ENCODE results near the gene MIF4GD.

Gene MIF4GD

DNA sequence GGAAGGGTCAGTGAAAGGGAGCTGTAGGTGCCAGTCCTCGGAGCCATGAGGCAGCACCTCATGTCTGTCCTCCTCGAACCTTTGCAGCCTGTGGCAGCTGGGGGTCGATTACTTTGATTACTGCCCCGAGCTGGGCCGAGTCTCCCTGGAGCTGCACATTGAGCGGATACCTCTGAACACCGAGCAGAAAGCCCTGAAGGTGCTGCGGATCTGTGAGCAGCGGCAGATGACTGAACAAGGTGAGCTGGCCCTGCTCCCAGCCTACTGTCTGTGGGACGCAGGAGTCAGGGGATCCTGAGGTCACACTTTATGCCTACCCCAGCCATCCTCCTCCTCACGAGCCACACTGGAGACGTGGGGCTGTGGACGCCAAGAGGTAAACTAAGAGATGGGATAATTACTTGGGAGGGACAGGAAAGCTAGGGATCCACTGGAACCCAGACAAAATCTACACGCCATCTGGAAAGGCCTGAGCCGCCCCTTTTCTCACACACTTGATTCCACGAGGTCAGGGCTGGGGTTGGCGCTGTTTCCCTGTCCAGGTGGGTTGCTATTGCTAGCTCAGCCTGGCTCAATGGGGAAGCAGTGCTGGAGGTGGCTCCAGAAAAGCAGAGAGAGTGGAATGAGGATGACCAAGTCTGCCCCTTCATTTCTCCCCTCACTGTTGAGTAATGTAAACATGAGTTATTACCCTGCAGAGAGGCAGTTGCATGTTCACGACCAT, 39.1 kb downstream of the MIF4GD start:
- DNase-seq = no peak

DNA sequence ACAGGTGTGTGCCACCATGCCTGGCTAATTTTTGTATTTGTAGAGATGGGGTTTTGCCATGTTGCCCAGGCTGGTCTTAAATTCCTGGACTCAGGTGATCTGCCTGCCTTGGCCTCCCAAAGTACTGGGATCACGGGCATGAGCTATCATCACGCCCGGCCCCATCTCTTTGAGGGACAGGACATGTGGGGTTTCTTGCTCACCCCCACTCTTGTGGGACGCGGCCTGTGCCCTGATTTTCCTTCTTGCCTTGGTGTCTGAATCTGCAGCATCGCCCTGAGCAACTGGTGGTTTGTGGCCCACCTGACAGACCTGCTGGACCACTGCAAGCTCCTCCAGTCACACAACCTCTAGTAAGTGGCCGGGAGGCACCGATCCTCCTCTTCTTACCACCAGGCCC, 40.0 kb downstream of the MIF4GD start:
- no peak for DNase-seq

DNA sequence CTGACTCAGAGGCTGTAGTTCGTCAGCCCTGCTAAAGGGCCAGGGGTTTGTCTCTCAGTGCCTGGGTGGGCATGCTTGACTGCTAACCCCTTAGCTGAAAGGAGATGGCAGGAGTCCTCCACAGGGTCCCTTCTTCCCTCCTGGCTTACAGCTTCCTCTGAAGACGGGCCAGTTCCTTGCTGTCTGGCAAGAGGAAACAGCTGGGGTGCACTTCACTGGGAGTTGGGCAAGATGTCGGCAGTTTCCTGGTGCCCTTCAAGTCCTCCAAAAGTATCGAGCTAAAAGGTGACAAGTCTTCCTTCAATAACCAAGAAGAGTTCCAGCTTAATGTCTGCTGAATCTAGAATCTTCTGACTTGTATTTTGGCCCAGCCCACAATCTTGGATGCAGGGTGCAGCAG, 42.2 kb downstream of the MIF4GD start:
- DNase-seq = no peak

- DNase-seq = no peak
Measured at GRCh38 chr17:75228305-75228704, 42.7 kb downstream of the MIF4GD start.

GRCh38 chr17:75227729-75228128, 43.3 kb downstream of the MIF4GD start:
- no peak for DNase-seq

- no peak for DNase-seq
Measured at GRCh38 chr17:75225016-75225415, 46.0 kb downstream of the MIF4GD start.

- no peak for DNase-seq
Measured at GRCh38 chr17:75219815-75220214, 51.2 kb downstream of the MIF4GD start.

DNA sequence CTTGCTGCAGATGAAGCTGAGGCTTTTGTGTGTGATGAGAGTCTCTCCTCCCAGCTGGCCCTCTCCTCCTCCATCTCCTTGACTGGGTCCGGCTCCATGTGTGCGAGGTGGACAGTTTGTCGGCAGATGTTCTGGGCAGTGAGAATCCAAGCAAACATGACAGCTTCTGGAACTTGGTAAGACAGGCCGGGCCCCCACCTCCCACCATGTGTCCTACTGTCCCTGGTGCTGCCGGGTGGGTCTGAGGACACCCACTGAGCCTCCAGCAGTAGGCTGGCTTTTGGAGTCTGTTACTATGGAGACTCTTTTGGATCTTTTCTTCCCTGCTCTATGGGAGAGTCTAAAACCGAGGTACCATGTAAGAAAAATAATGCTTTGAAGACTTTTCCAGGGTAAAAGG, 52.9 kb downstream of the MIF4GD start:
- no peak for DNase-seq

Measured in NCI-H446 (cell line).